HK-2 (cell line): ENCODE results near the gene ARHGEF4.
A peak's percentile ranks its signal among the peaks of the same experiment; 100 is the strongest.

Experiments used
- DNase-seq: peaks from one replicate; pipeline ENCODE4 v3.0.0-alpha.2; 2018; ENCODE audit not compliant: unreplicated experiment

Gene ARHGEF4

GRCh38 chr2:130917006-130917688, 80.4 kb downstream of the ARHGEF4 start:
- no peak for DNase-seq

DNA sequence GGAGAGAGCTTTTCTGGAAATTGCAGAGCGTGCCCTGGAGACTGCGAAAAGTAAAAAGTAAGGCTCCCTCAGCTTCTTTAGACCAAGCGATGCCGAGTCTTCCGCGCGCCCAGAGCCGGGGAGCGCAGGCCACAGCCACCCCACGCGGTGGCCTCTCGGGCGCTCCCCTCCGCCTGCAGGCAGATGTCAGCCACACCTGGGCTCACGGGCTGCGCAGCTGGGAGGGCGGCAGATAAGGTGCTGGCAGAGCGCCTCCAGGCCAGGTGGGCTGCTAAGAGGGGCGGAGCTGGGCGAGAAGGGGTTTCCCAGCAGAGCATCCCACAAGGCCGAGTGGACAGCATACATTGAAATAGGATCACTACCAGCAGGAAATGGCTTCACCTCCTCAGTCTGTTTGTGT, 81.7 kb downstream of the ARHGEF4 start:
- DNase-seq: no peak

GRCh38 chr2:130920415-130921163, 83.9 kb downstream of the ARHGEF4 start:
- DNase-seq: peak; percentile 74

- no peak for DNase-seq
These were observed 84.4 kb downstream of the ARHGEF4 start for GRCh38 chr2:130921164-130921476.

GRCh38 chr2:130922417-130922816, 85.7 kb downstream of the ARHGEF4 start:
- DNase-seq: no peak

- no peak for DNase-seq
These were observed 91.7 kb downstream of the ARHGEF4 start for GRCh38 chr2:130928385-130928784.

DNA sequence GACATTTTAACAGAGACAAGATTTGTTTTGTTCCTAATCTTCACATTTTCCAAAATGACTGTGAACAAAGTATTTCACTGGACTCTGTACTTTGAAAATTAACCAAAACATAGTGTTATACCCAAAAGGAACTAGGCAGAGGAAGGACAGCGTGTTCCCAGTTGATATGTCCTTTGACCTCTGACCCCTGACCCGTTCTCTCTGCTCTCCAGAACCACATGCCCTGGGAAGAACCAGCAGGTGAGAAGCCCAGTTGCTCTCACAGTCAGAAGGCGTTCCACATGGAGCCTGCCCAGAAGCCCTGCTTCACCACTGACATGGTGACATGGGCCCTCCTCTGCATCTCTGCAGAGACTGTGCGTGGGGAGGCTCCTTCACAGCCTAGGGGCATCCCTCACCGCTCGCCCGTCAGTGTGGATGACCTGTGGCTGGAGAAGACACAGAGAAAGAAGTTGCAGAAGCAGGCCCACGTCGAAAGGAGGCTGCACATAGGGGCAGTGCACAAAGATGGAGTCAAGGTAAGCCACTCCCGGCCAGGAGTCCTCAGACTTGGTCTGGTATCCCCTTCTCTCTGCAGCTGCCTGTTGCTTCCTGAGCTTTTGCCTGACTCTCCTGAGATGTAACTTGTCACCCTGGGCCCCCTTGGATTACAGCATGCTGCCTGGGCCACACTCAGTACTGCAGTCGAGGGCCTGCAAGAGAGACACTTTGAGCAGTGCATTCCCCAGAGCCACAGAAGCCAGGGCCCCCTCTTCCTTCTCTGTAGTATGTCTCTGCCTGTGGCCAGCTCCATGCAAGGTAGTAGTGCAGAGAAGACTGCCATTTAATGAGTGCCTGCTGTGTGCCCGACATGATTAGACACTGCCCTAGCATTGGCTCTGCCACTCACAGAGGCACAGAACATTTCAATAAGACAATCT, 94.3 kb downstream of the ARHGEF4 start:
- no peak for DNase-seq

- no peak for DNase-seq
These were observed 96.8 kb downstream of the ARHGEF4 start for GRCh38 chr2:130933501-130933900.

- no peak for DNase-seq
These were observed 99.7 kb downstream of the ARHGEF4 start for GRCh38 chr2:130936451-130936850.

- DNase-seq: no peak
These were observed 111.3 kb downstream of the ARHGEF4 start for GRCh38 chr2:130947967-130948366.

DNA sequence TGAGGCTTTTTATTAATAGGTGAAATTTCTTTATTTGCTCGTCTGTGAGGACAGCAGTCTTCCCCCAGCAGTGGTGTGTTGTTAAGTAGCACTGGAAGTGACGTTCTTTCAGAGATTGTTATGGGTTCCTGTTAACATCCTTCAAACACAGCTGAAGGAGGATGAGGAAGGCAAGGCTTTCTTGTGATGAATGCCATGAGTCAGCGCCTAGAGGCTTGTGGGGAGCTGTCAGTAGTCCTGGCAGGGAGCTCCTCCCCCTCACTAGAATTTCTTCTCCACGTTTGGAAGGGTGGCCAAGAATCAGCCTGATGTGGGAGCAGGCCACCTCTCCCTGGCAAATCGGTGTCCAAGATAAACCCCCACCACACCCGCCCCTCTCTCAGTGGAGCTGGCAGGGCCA, 113.2 kb downstream of the ARHGEF4 start:
- DNase-seq: no peak

GRCh38 chr2:130951018-130951417, 114.3 kb downstream of the ARHGEF4 start:
- no peak for DNase-seq

- no peak for DNase-seq
These were observed 118.2 kb downstream of the ARHGEF4 start for GRCh38 chr2:130954873-130955272.

- no peak for DNase-seq
These were observed 121.2 kb downstream of the ARHGEF4 start for GRCh38 chr2:130957915-130958314.

DNA sequence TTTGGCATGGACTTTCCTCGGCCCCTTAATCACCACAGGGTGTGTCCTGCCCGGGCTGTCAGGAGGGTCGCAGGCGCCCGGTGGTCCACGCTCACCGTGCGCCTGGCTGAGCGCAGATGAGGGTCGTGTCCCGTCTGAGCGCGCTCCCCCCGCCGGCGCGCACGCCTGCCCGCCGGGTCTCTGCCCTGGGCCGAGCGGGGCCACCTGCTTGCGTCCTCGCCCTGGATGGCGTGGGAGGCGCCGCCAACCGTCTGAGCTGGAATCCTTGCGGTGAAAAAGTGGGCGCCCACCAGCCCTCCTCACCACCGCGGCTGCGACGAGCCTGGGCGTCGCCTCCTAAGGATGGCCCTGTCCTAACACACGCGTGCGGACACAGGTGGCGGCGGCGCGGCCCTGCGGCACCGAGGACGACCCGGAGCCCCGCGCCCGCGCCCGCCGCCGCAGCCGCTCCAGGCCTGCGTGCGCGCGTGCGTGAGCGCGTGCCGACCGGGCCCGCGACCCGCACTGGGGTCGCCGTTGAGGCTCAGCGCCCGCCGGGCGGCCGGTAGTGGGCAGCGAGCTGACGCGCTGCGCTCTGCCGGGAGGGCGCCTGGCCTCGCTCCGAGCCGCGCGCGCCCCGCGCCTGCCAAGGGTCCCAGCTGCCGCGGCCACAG, 126.6 kb downstream of the ARHGEF4 start:
- DNase-seq: no peak

- no peak for DNase-seq
These were observed 127.4 kb downstream of the ARHGEF4 start for GRCh38 chr2:130963849-130964793.

GRCh38 chr2:130964931-130965330, 128.2 kb downstream of the ARHGEF4 start:
- DNase-seq: no peak

DNA sequence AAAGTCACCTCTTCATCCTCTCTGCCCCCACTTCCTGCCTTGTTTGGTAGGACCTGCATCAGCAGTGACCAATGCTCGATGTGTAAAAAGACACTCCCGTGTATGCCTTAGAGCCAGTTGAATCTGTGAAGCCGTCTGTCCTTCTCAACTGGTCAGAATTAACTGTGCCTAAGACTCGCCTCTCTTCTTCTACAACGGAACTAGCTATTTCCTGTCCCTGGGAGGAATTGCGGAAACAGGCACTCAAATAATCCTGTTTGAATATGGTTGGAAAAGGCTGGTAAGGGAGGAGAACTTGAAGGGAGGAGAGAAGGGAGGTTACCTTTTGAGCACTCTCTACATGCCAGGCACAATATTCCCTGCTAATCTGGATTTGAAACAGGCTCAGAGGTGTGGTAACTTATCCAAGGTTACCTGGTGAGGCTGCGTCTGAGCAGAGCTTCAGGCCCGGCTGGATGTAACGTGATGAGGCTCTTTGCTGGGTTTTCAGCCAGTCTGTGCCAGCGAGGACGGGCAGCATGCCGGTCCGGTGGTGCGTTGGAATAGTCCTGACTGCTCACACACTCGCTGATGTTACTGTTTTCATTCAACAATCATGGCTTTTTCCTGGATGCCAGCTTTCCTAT, 129.5 kb downstream of the ARHGEF4 start:
- no peak for DNase-seq

DNA sequence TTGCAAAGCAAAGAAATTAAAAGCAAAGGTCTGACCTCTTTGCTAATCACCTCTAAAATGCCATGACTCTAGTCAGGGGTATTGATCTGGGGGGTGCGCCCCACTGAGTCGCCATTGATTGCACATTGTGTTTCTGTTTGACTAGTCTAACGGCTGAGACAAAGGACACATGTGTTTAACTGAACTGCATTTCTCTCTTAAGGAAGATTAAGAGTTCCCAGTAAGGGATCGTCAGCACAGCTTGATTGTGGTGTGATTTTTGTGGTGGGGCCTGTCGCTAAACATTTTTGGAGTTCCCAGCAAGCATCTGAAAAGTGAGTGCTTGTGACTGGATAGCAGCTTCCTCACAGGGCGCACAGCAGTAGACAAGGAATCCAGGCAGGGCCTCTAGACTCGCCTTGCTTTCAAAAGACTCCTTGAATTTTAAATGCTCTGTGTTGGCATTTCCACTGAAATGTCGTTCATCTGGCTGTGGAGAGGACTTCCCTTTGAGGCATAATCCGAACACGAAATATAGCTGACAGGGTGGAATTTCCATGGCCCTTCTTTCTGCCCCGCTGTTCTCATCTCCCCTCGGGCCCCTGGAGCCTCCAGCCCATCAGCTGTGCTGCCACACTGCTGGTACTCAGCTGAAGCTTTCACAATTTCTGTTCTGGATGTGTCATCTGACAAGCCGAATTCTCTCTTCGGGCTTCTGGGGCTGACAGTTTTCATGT, 130.2 kb downstream of the ARHGEF4 start:
- DNase-seq: no peak

DNA sequence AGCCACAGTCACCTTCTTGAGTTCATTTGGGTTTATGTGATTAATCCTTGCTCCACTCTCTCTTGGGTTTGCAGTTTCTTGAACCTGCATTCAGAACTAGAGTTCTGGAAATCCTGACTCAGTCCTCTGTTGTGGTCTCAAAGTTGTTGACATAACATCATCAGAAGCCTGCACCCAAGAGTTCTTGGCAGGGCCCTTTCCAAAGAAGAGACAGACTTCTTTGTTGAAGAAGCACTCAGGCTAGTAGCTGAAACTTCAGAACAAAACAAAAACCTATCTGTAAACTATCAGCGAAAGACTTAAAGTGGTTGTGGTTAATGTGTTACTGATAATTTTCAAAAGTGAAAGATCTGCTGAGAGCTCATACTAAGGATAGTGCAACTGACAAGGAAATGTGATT, 135.7 kb downstream of the ARHGEF4 start:
- DNase-seq: no peak
